GM12878 (cell line): ENCODE data around the gene CLC.

ENCODE experiments used
- BHLHE40 ChIP-seq, 2 experiments: fragments of 450-650 bp in 1 of 2; IDR thresholded peaks; 2 replicates each; pipeline ENCODE4 v1.6.1; 2011 to 2017; ENCODE audit warnings: low read depth in 2 of 2, borderline replicate concordance in 1 of 2, improper control_type of control experiment in 1 of 2, low read length in 1 of 2, mild to moderate bottlenecking in 1 of 2
- CTCF ChIP-seq, 3 experiments: IDR thresholded peaks in 2 of 3; conservative IDR thresholded peaks in 1 of 3; 2 replicates each; pipeline ENCODE4 v1.5.1; 2011; ENCODE audit warnings: low read depth in 3 of 3, low read length in 3 of 3, mild to moderate bottlenecking in 3 of 3, control low read depth in 2 of 3, moderate library complexity in 2 of 3, inconsistent platforms in 1 of 3, mixed read lengths in 1 of 3; ENCODE audit not compliant: control insufficient read depth in 2 of 3, insufficient read depth in 1 of 3; ENCODE audit errors: extremely low read depth in 1 of 3
- GATAD2B ChIP-seq: fragments of 450-650 bp; conservative IDR thresholded peaks from 2 replicates; pipeline ENCODE4 v1.6.1; 2017; ENCODE audit warnings: low read depth, mild to moderate bottlenecking, moderate library complexity
- MAX ChIP-seq: IDR thresholded peaks from 2 replicates; pipeline ENCODE4 v1.6.1; 2012; ENCODE audit warnings: low read depth, low read length, improper control_type of control experiment
- PAX8 ChIP-seq: fragments of 450-650 bp; IDR thresholded peaks from 2 replicates; pipeline ENCODE4 v1.6.1; 2017; ENCODE audit warnings: mild to moderate bottlenecking, moderate library complexity
- POU2F2 ChIP-seq: IDR thresholded peaks from 3 replicates; pipeline ENCODE4 v1.6.1; 2011; ENCODE audit warnings: low read depth, mild to moderate bottlenecking, low read length, borderline replicate concordance
- SIN3A ChIP-seq: IDR thresholded peaks from 2 replicates; pipeline ENCODE4 v1.6.1; 2012; ENCODE audit warnings: low read depth, low read length, improper control_type of control experiment
- SPI1 ChIP-seq: IDR thresholded peaks from 2 replicates; pipeline ENCODE4 v1.6.1; 2011; ENCODE audit warnings: low read depth, mild to moderate bottlenecking, low read length, moderate library complexity, borderline replicate concordance; ENCODE audit not compliant: insufficient read depth

DNA sequence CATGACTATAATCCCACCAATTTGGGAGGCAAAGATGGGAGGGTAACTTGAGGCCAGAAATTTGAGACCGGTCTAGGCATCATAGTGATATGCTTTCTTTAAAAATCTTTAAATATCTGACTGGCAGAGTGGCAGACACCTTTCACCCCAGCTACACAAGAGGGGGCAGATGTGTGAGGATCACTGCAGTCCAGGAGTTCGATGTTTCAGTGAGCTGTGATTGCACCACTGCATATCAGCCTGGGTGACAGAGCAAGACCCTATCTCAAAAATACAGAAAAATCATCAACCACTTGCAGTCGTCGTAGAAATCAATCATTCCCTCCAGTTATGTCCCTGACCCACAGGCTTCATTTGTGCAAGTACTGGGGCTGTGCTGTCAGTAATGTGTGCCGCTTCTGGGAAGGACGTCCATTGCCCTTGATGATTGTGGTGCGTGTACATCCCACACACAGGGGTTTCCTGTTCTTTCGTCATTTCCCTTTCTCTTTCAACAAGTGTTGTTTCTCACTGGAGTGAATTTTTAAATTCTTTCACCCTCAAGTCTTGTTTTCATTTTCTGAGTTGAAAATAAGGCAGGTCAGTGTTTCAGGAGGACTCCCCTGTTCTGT lies 32.1 kb downstream of the CLC start:
- TF ChIP-seq PAX8 (no peak), SIN3A (no peak), CTCF (IDR thresholded peaks at IDR 0.05 in 2 of 3, conservative IDR thresholded peaks at IDR 0.05 in 1 of 3; ENCODE audit: control insufficient read depth in 2 of 3, extremely low read depth in 1 of 3, insufficient read depth in 1 of 3, low read depth in 3 of 3, low read length in 3 of 3) (no peak), BHLHE40 (IDR thresholded peaks at IDR 0.05; ENCODE audit: borderline replicate concordance in 1 of 2, low read depth in 2 of 2, low read length in 1 of 2) (no peak), GATAD2B (no peak), POU2F2 (0 out of 3 replicates have a peak, but pooled peaks have one; percentile 40), SPI1 (no peak), MAX (no peak)
